ENCODE results near the gene LRP8.

DNA sequence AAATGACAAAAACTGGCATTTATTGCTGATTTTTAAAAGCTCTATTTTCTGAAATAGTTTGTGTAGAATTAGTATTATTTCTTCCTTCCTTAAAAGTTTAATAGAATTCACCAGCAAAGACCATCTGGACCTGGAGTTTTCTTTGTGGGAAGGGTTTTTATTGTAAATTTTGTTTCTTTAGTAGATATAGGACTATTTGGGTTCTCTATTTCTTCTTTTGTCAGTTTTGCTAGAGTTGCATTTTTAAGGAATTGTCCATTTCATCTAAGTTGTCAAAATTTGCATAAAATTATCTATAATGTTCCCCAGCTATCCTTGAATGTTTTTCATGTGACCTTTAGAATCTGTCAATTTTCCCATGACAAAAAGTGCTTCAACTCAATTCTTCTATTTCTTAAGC is 28.8 kb upstream of the LRP8 start:
- TF ChIP-seq POLR2A (IDR thresholded peaks at IDR 0.05) (no peak), CTCF (IDR thresholded peaks at IDR 0.05) (no peak)
